Bronchial epithelial cell (primary cell): ENCODE data around the gene MPRIP. TPM values are rescaled to one million over a fixed set of nuclear protein-coding genes. Genes with fewer than 3 reads are reported as not detected.

Experiments used
- DNase-seq: peaks from one replicate; pipeline ENCODE4 v3.0.0-alpha.2; 2010; ENCODE audit warnings: low read depth
- FAIRE-seq: peaks from 2 replicates; lab custom pipeline; 2011; peaks lifted over from hg19 to GRCh38; lab: Jason Lieb, UNC
- H3K27me3 ChIP-seq: 2 replicates; pipeline ENCODE4 v1.5.1; 2011; ENCODE audit warnings: low read length; ENCODE audit not compliant: control insufficient read depth, insufficient read depth
- H3K36me3 ChIP-seq: 2 replicates; pipeline ENCODE4 v1.5.1; 2011; ENCODE audit warnings: low read length; ENCODE audit not compliant: control insufficient read depth, insufficient read depth
- H3K4me3 ChIP-seq: 2 replicates; pipeline ENCODE4 v1.5.1; 2011; ENCODE audit warnings: mild to moderate bottlenecking, low read depth, low read length, control low read depth
- total RNA-seq: library from RNA; depleted of rRNA; stranded (reverse); fragments of >200 nt; gene quantifications from 2 replicates; pipeline ENCODE4 v1.2.1, GENCODE V29; 2014
- TF ChIP-seq, protein P1 (sequence below): IDR thresholded peaks from 2 replicates; pipeline ENCODE4 v1.5.1; 2011; ENCODE audit warnings: mild to moderate bottlenecking, moderate library complexity, low read length, control low read depth, inconsistent platforms; ENCODE audit not compliant: insufficient read depth, severe bottlenecking

MPRIP gene
- total RNA-seq, 1 donor from 2014 or later: 183 TPM

DNA sequence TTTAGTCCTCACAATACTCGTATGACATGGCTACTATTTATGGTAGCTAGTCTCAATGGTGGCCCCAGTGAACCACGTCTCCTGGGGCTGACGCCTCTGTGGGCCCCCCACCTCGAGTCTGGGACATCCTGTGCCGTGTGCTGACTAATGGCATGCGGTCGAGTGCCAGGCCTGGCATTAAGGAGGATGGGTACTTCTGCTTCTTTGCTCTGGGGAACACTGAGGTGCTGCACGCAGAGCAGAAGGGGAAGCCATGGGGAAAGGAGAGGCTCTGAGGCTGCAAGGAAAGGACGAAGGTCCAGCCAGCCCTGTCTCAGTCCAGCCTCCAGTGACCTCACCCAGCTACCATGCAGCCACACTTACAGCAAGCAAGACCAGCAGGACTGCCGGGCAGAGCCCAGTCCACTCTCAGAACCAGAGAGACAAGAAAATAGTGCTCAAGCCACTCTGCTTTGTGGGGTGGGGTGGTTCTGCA is 5.7 kb upstream of the MPRIP start:
- TF ChIP-seq, protein P1, sequence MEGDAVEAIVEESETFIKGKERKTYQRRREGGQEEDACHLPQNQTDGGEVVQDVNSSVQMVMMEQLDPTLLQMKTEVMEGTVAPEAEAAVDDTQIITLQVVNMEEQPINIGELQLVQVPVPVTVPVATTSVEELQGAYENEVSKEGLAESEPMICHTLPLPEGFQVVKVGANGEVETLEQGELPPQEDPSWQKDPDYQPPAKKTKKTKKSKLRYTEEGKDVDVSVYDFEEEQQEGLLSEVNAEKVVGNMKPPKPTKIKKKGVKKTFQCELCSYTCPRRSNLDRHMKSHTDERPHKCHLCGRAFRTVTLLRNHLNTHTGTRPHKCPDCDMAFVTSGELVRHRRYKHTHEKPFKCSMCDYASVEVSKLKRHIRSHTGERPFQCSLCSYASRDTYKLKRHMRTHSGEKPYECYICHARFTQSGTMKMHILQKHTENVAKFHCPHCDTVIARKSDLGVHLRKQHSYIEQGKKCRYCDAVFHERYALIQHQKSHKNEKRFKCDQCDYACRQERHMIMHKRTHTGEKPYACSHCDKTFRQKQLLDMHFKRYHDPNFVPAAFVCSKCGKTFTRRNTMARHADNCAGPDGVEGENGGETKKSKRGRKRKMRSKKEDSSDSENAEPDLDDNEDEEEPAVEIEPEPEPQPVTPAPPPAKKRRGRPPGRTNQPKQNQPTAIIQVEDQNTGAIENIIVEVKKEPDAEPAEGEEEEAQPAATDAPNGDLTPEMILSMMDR: no peak
- DNase-seq (no peak), FAIRE-seq (no peak)
- Histone ChIP-seq H3K36me3 (no peaks in the 10 kb centered on the region), H3K4me3 (no peak overlapping the region), H3K27me3 (no peaks in the 10 kb centered on the region)

DNA sequence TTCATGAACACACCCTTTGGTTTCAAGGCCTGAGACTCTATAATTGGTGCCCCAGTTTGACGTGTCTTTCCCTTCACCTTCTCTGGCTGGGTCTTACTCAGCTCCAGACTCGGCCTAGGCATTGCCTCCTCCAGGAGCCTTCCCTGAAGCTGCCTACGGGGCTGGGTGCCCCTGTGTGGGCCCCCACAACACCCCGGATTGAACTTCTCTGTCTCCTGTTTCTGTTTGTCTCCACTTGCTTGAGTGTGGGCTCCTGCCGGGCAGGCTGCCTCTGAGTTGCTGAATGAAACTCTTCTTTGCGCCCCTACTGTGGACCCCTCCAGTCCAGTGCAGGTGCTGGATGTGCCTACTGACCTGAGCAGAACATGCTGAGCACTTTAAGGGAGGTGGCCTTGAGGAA is 2.3 kb upstream of the MPRIP start:
- DNase-seq (no peak), FAIRE-seq (no peak)
- H3K27me3 ChIP-seq: no peaks in the 10 kb centered on the region
- H3K4me3 ChIP-seq: no peak overlapping the region
- H3K36me3 ChIP-seq: peaks cover under 1% of the 10 kb centered on the region
- TF ChIP-seq, protein P1: no peak

DNA sequence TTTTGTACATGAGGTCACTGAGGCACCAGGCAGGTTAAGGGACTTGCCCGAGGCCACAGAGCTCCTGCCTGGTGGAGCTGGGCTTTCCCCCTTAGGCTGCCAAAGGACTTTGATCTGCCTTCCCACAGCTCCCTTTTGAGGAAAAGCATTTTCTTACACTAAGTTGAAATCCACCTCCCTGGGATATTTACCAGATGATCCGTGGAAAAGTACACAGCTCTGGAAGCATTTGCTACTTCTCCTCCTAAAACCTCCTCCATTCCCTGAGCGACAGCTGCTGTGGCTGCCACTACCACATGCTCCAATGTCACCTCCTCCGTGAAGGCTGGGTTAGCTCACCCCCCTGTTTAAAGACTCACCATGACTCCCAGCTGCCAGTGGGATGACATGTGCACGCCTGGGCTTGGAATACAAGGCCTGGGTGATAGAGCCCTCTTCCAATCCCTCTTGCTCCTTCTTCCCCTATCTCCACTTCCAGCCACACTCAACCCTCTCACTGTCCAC is 1.2 kb upstream of the MPRIP start:
- FAIRE-seq: no peak
- Histone ChIP-seq H3K36me3 (peaks cover 1% of the 10 kb centered on the region), H3K27me3 (no peaks in the 10 kb centered on the region), H3K4me3 (no peak overlapping the region)
- peak; percentile 61 for DNase-seq
- TF ChIP-seq, protein P1: no peak

DNA sequence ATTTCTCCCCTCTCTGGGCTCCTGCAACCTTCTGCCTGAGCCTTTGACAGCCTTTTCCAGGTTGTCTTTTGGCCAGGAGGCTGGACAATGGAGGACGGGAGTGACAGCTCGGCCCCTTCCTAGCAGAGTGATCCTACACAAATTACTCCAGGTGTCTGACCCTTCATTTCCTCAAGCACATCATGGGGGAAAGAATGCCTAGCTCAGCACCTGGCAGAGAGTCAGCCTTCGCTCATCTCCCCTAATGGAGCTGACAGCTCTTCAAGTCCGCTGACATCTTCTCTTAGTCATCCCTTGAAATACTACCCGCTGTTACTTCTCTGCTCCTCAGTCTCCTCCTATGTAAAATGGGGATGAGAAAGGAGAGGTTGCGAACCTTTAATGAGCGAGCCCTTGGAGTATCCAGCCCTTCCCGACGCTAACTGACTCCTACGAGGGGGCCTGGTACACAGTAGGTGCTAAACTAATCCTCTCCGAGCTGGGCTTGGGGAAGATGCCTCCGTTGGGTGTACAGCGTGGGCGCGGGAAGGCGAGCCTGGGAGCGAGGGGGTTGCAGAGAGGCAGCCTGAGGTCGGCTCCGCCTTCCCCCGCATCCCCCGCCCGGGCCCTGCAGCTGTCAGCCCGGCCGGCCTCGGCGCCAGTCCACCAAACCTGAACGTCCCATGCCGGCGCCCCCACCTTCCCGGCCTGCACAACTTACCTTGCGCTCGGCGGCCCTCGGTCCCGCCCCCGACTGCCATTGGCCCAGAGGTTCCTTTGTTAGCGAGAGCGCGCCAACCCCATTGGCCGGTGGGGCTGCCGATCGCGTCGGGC is 480 bp upstream of the MPRIP start:
- Histone ChIP-seq H3K36me3 (peaks cover 1% of the 10 kb centered on the region), H3K27me3 (no peaks in the 10 kb centered on the region), H3K4me3 (peak overlapping the region; percentile 48)
- peak; percentile 84 for DNase-seq
- TF ChIP-seq, protein P1: no peak
- no peak for FAIRE-seq

DNA sequence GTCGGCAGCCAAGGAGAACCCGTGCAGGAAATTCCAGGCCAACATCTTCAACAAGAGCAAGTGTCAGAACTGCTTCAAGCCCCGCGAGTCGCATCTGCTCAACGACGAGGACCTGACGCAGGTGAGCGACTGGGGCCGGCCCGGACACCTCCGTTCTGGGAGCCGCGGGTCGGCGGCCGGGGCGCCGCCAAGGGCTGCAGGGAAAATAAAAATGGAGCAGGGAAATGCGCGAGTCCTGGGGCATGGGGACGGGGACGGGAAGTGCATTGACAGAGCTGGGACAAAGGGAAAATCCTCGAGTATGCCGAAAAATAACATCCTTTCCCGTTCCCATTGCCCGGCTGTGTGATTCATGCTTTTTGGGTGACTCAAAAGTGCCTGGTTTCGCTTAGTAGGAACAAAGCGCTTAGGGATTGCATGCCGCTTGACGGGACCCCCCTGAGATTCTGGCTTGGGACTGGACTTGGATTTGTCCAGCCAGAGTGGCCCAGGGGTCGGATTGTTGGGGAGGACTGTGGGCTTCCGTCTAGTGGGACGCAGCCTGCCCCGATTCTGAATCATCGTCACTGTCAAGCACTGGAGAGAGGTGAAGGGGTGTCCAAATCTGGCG is 699 bp downstream of the MPRIP start:
- FAIRE-seq: peak; percentile 62

More for the DNA sequence above, 699 bp downstream of the MPRIP start:
- Histone ChIP-seq H3K27me3 (no peaks in the 10 kb centered on the region), H3K36me3 (peaks cover 1% of the 10 kb centered on the region), H3K4me3 (peak overlapping the region; percentile 73)
- DNase-seq: peak; percentile 63
- TF ChIP-seq, protein P1: no peak
